ENCODE results near the gene RAPGEF3. TPM values are rescaled to one million over a fixed set of nuclear protein-coding genes. Genes with fewer than 3 reads are reported as not detected.

RAPGEF3 gene
- total RNA-seq, 1 donor from 2014 or later, result 2.1 TPM

GRCh38 chr12:47745485-47746041 is 13.1 kb downstream of the RAPGEF3 start:
- DNase-seq (ENCODE audit: low spot score), result no peak
- ATAC-seq, result no peak

- DNase-seq (ENCODE audit: low spot score) (no peak), ATAC-seq (no peak)
Measured at GRCh38 chr12:47744778-47745436, 13.8 kb downstream of the RAPGEF3 start.

GRCh38 chr12:47744005-47744651 is 14.6 kb downstream of the RAPGEF3 start:
- peak; percentile 85 for ATAC-seq
- peak; percentile 64 for DNase-seq (ENCODE audit: low spot score)

- no peak for DNase-seq (ENCODE audit: low spot score)
- no peak for ATAC-seq
Measured at GRCh38 chr12:47743311-47743860, 15.3 kb downstream of the RAPGEF3 start.

- peak; percentile 42 for ATAC-seq
Measured at GRCh38 chr12:47742253-47742825, 16.3 kb downstream of the RAPGEF3 start.

GRCh38 chr12:47741340-47741703 is 17.4 kb downstream of the RAPGEF3 start:
- DNase-seq (ENCODE audit: low spot score) (no peak), ATAC-seq (no peak)

More at GRCh38 chr12:47742253-47742825, 16.3 kb downstream of the RAPGEF3 start:
- DNase-seq (ENCODE audit: low spot score), result peak; percentile 61

GRCh38 chr12:47740606-47741339 is 17.9 kb downstream of the RAPGEF3 start:
- no peak for DNase-seq (ENCODE audit: low spot score)
- no peak for ATAC-seq

GRCh38 chr12:47739979-47740378 is 18.7 kb downstream of the RAPGEF3 start:
- ATAC-seq, result no peak
- DNase-seq (ENCODE audit: low spot score), result no peak

- DNase-seq (ENCODE audit: low spot score), result no peak
- ATAC-seq, result no peak
Measured at GRCh38 chr12:47739297-47739696, 19.4 kb downstream of the RAPGEF3 start.

GRCh38 chr12:47737936-47738594 is 20.6 kb downstream of the RAPGEF3 start:
- DNase-seq (ENCODE audit: low spot score) (no peak), ATAC-seq (no peak)

GRCh38 chr12:47736877-47737676 is 21.6 kb downstream of the RAPGEF3 start:
- ATAC-seq, result peak; percentile 90
- DNase-seq (ENCODE audit: low spot score), result peak; percentile 91

GRCh38 chr12:47736216-47736615 is 22.5 kb downstream of the RAPGEF3 start:
- no peak for DNase-seq (ENCODE audit: low spot score)
- ATAC-seq, result no peak

GRCh38 chr12:47735649-47736048 is 23.0 kb downstream of the RAPGEF3 start:
- DNase-seq (ENCODE audit: low spot score) (no peak), ATAC-seq (no peak)

GRCh38 chr12:47734725-47735480 is 23.8 kb downstream of the RAPGEF3 start:
- ATAC-seq, result no peak
- no peak for DNase-seq (ENCODE audit: low spot score)

GRCh38 chr12:47733142-47733541 is 25.5 kb downstream of the RAPGEF3 start:
- DNase-seq (ENCODE audit: low spot score), result no peak
- ATAC-seq, result no peak

- no peak for ATAC-seq
- no peak for DNase-seq (ENCODE audit: low spot score)
Measured at GRCh38 chr12:47732504-47732903, 26.2 kb downstream of the RAPGEF3 start.

- DNase-seq (ENCODE audit: low spot score) (no peak), ATAC-seq (no peak)
Measured at GRCh38 chr12:47731723-47732122, 27.0 kb downstream of the RAPGEF3 start.

GRCh38 chr12:47730341-47730744 is 28.3 kb downstream of the RAPGEF3 start:
- DNase-seq (ENCODE audit: low spot score) (no peak), ATAC-seq (peak; percentile 60)

- ATAC-seq (peak; percentile 63), DNase-seq (ENCODE audit: low spot score) (no peak)
Measured at GRCh38 chr12:47729233-47729632, 29.4 kb downstream of the RAPGEF3 start.

All from left lobe of liver (tissue), 2 donors.